CD8-positive, alpha-beta memory T cell (primary cell): ENCODE results near the gene CCNK. TPM values are rescaled to one million over a fixed set of nuclear protein-coding genes. Genes with fewer than 3 reads are reported as not detected.

ENCODE experiments used
- CTCF ChIA-PET: fragments of 350-600 bp; sonication (Branson Sonifier 250); formaldehyde crosslinking; loops from one replicate; lab custom pipeline; 2021; ENCODE audit warnings: antibody characterized with exemption; lab: Charles Lee
- POLR2A ChIA-PET: fragments of 350-600 bp; sonication (Branson Sonifier 250); formaldehyde crosslinking; loops from one replicate; lab custom pipeline; 2021; ENCODE audit warnings: antibody characterized with exemption; lab: Charles Lee
- DNase-seq, 5 donors: peaks; one replicate each; pipeline versions ENCODE4 v3.0.0 to v3.0.0-alpha.2; 2020 to 2022; ENCODE audit warnings: mixed read lengths in 1 of 5
- H3K27ac ChIP-seq: one replicate; pipeline ENCODE4 v1.7.0; 2013; ENCODE audit warnings: low read depth, mild to moderate bottlenecking, low read length, moderate library complexity
- H3K27me3 ChIP-seq: 2 replicates; pipeline ENCODE4 v1.7.0; 2013; ENCODE audit warnings: low read length, mild to moderate bottlenecking; ENCODE audit not compliant: insufficient read depth, poor library complexity, severe bottlenecking
- H3K36me3 ChIP-seq: 2 replicates; pipeline ENCODE4 v1.7.0; 2013; ENCODE audit warnings: mild to moderate bottlenecking, low read length, moderate library complexity; ENCODE audit not compliant: insufficient read depth
- H3K4me1 ChIP-seq: 2 replicates; pipeline ENCODE4 v1.7.0; 2013; ENCODE audit warnings: mild to moderate bottlenecking, low read length, moderate library complexity; ENCODE audit not compliant: insufficient read depth
- H3K4me3 ChIP-seq: 2 replicates; pipeline ENCODE4 v1.7.0; 2013; ENCODE audit warnings: mild to moderate bottlenecking, low read length
- H3K9me3 ChIP-seq: 2 replicates; pipeline ENCODE4 v1.7.0; 2013; ENCODE audit warnings: mild to moderate bottlenecking, low read length
- H3K27ac Mint-ChIP-seq, 8 donors: one replicate each; pipeline ENCODE4 v1.8.0; 2020 to 2021; ENCODE audit warnings: mixed read lengths in 8 of 8, mild to moderate bottlenecking in 6 of 8, inconsistent platforms in 3 of 8, moderate library complexity in 3 of 8
- H3K27me3 Mint-ChIP-seq, 2 donors: one replicate each; pipeline ENCODE4 v1.8.0; 2020 to 2021; ENCODE audit warnings: mixed read lengths in 2 of 2, mild to moderate bottlenecking in 1 of 2, moderate library complexity in 1 of 2
- H3K36me3 Mint-ChIP-seq, 3 donors: one replicate each; pipeline ENCODE4 v1.8.0; 2020 to 2021; ENCODE audit warnings: mixed read lengths in 3 of 3, inconsistent platforms in 1 of 3, mild to moderate bottlenecking in 1 of 3
- H3K4me1 Mint-ChIP-seq, 3 donors: one replicate each; pipeline ENCODE4 v1.8.0; 2020 to 2021; ENCODE audit warnings: mixed read lengths in 3 of 3, inconsistent platforms in 1 of 3, mild to moderate bottlenecking in 1 of 3
- H3K4me3 Mint-ChIP-seq, 7 donors: one replicate each; pipeline ENCODE4 v1.8.0; 2020 to 2021; ENCODE audit warnings: mixed read lengths in 7 of 7, mild to moderate bottlenecking in 6 of 7, moderate library complexity in 4 of 7, inconsistent platforms in 2 of 7
- H3K9me3 Mint-ChIP-seq, 5 donors: one replicate each; pipeline ENCODE4 v1.8.0; 2020 to 2022; ENCODE audit warnings: mixed read lengths in 5 of 5, mild to moderate bottlenecking in 3 of 5, moderate library complexity in 2 of 5, inconsistent platforms in 1 of 5
- polyA plus RNA-seq: library from polyadenylated mRNA; unstranded; fragments of 300-500 nt; fragmentation: Illumina TruSeq; gene quantifications from one replicate; pipeline ENCODE4 v1.2.3, GENCODE V29; 2021
- total RNA-seq, 2 experiments: library from RNA; stranded (reverse); gene quantifications; one replicate each; pipeline ENCODE4 v1.2.3, GENCODE V29; 2021

CCNK gene
- total and polyA plus RNA-seq, 3 experiments from 2014 or later, result 16.4 to 115 (median 110) TPM

DNA sequence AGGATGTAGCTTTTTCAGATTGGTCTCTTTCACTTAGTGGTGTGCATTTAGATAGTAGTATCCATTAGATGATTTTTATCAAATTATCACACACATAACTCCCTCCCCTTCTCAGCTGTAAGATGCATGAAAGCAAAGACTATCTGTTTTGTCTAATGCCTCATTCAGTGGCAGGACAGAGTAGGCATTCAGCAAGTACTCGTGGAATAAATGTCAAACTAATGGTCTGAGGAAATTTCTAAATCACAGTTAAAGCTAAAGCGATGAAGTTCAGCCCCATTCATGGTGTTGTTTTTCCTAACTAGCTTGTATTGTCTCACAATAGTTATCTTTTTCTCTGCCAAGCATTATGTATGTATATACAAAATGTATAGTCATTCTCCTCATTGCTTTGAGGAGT is 16.1 kb downstream of the CCNK start:
- H3K36me3 ChIP-seq, result peaks cover 81% of the 10 kb centered on the region
- POLR2A ChIA-PET, result no interaction called here
- DNase-seq, result no peak
- no peaks in the 10 kb centered on the region for H3K9me3 Mint-ChIP-seq
- H3K27me3 ChIP-seq, result no peaks in the 10 kb centered on the region
- H3K36me3 Mint-ChIP-seq, result peaks cover 14 to 91% (median 20%) of the 10 kb centered on the region in 3 donors
- H3K27ac ChIP-seq, result no peak overlapping the region
- H3K27ac Mint-ChIP-seq, result no peak overlapping the region
- no peaks in the 10 kb centered on the region for H3K9me3 ChIP-seq
- H3K4me3 ChIP-seq, result no peak overlapping the region
- CTCF ChIA-PET, result no interaction called here
- no peak overlapping the region for H3K4me3 Mint-ChIP-seq
- H3K4me1 Mint-ChIP-seq, result peaks cover 11 to 14% (median 13%) of the 10 kb centered on the region in 3 donors
- no peaks in the 10 kb centered on the region for H3K4me1 ChIP-seq
- no peaks in the 10 kb centered on the region for H3K27me3 Mint-ChIP-seq

- peaks cover 14 to 90% (median 22%) of the 10 kb centered on the region in 3 donors for H3K36me3 Mint-ChIP-seq
- POLR2A ChIA-PET, result no interaction called here
- Histone ChIP-seq H3K27ac (no peak overlapping the region), H3K36me3 (peaks cover 81% of the 10 kb centered on the region), H3K4me3 (no peak overlapping the region), H3K27me3 (no peaks in the 10 kb centered on the region), H3K9me3 (no peaks in the 10 kb centered on the region), H3K4me1 (no peaks in the 10 kb centered on the region)
- H3K27ac Mint-ChIP-seq, result no peak overlapping the region
- H3K27me3 Mint-ChIP-seq, result no peaks in the 10 kb centered on the region
- H3K4me1 Mint-ChIP-seq, result peaks cover 6 to 11% (median 10%) of the 10 kb centered on the region in 3 donors
- no peak for DNase-seq
- no peaks in the 10 kb centered on the region for H3K9me3 Mint-ChIP-seq
- no peak overlapping the region for H3K4me3 Mint-ChIP-seq
- CTCF ChIA-PET, result no interaction called here
These were observed 16.7 kb downstream of the CCNK start for GRCh38 chr14:99497894-99498293.

- peaks cover 87% of the 10 kb centered on the region for H3K36me3 ChIP-seq
- H3K27me3 ChIP-seq, result no peaks in the 10 kb centered on the region
- ChIA-PET CTCF (no interaction called here), POLR2A (no interaction called here)
- Mint-ChIP-seq H3K9me3 (no peaks in the 10 kb centered on the region), H3K27me3 (peaks cover 0 to 1% of the 10 kb centered on the region in 2 donors), H3K4me3 (no peak overlapping the region), H3K27ac (peak overlapping the region in 1 of 8 donors; percentile 32), H3K4me1 (no peaks in the 10 kb centered on the region), H3K36me3 (peaks cover 22 to 92% (median 26%) of the 10 kb centered on the region in 3 donors)
- no peaks in the 10 kb centered on the region for H3K4me1 ChIP-seq
- DNase-seq, result no peak
- no peak overlapping the region for H3K27ac ChIP-seq
- no peak overlapping the region for H3K4me3 ChIP-seq
- H3K9me3 ChIP-seq, result no peaks in the 10 kb centered on the region
These were observed 21.8 kb downstream of the CCNK start for GRCh38 chr14:99502989-99503421.

DNA sequence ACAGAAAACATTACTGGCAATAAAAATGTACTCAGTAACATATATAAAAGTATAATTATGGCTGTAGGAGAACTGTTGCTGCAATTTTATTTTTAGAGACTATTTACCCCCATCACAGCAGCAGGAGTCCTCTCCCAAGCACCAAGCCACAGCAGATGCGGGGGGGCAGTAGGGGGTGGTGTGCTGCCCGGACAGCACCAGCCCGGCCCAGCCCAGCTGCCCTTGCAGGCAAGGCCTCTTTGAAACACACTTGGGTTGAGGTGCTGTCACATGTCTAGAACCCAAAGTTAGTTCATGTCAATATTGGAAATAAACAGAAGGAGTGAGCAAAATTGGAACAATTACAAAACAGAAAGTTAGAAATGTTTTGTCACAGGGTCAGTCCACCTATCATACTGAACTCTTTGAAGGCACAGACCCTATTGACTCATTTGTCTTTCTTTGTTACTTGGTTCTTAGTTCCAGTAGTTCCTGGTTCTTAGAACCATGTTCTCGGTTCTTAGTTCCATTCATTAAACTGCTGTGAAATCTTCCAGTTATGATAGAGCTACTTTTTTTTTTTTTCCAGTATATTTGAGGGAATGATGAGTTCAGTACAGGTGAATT is 22.7 kb downstream of the CCNK start:
- Mint-ChIP-seq H3K9me3 (no peaks in the 10 kb centered on the region), H3K4me1 (no peaks in the 10 kb centered on the region), H3K27ac (peak overlapping the region in 1 of 8 donors; percentile 6), H3K36me3 (peaks cover 22 to 93% (median 31%) of the 10 kb centered on the region in 3 donors), H3K27me3 (peaks cover 0 to 1% of the 10 kb centered on the region in 2 donors), H3K4me3 (no peak overlapping the region)
- no peaks in the 10 kb centered on the region for H3K9me3 ChIP-seq
- no peak for DNase-seq
- H3K4me3 ChIP-seq, result no peak overlapping the region
- no peaks in the 10 kb centered on the region for H3K27me3 ChIP-seq
- CTCF ChIA-PET, result no interaction called here
- no peak overlapping the region for H3K27ac ChIP-seq
- POLR2A ChIA-PET, result no interaction called here
- H3K4me1 ChIP-seq, result no peaks in the 10 kb centered on the region
- peaks cover 89% of the 10 kb centered on the region for H3K36me3 ChIP-seq

- no peaks in the 10 kb centered on the region for H3K9me3 Mint-ChIP-seq
- POLR2A ChIA-PET, result no interaction called here
These were observed 23.9 kb downstream of the CCNK start for GRCh38 chr14:99505089-99505488.

DNA sequence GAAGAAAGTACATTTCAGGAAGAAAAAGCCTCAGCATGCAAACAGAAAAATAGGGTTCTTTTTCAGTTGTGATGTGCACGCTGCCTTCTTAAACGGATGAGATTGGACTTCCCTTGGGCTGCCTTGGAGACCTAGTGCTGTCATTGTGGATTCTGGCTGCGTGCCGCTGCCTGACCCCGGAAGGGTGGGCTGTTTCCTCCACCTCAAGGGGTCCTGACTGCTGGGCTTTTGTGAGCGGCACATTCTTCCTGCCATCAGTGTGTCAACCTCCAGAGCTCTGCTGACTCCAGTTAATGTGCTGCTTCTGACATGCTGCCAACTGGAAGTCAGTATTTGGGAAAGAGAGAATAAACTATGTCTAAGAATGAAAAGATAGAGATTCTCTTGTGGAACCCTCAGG is 25.1 kb downstream of the CCNK start:
- H3K36me3 ChIP-seq, result peaks cover 71% of the 10 kb centered on the region
- peak overlapping the region in 6 of 8 donors; percentile 11 to 76 (median 52) for H3K27ac Mint-ChIP-seq
- DNase-seq, result no peak
- H3K4me1 ChIP-seq, result no peaks in the 10 kb centered on the region
- no peak overlapping the region for H3K4me3 ChIP-seq
- H3K27me3 Mint-ChIP-seq, result peaks cover 0 to 1% of the 10 kb centered on the region in 2 donors
- no peaks in the 10 kb centered on the region for H3K27me3 ChIP-seq
- ChIA-PET CTCF (no interaction called here), POLR2A (no interaction called here)
- H3K4me3 Mint-ChIP-seq, result no peak overlapping the region
- H3K9me3 Mint-ChIP-seq, result no peaks in the 10 kb centered on the region
- no peaks in the 10 kb centered on the region for H3K4me1 Mint-ChIP-seq
- no peak overlapping the region for H3K27ac ChIP-seq
- H3K9me3 ChIP-seq, result no peaks in the 10 kb centered on the region
- peaks cover 22 to 89% (median 27%) of the 10 kb centered on the region in 3 donors for H3K36me3 Mint-ChIP-seq

More at GRCh38 chr14:99505089-99505488, 23.9 kb downstream of the CCNK start:
- Histone ChIP-seq H3K27ac (no peak overlapping the region), H3K4me3 (no peak overlapping the region), H3K9me3 (no peaks in the 10 kb centered on the region), H3K27me3 (no peaks in the 10 kb centered on the region), H3K36me3 (peaks cover 83% of the 10 kb centered on the region), H3K4me1 (no peaks in the 10 kb centered on the region)
- H3K4me3 Mint-ChIP-seq, result no peak overlapping the region
- CTCF ChIA-PET, result no interaction called here
- H3K36me3 Mint-ChIP-seq, result peaks cover 22 to 94% (median 31%) of the 10 kb centered on the region in 3 donors
- no peak for DNase-seq
- peak overlapping the region in 3 of 8 donors; percentile 56 to 72 (median 67) for H3K27ac Mint-ChIP-seq
- no peaks in the 10 kb centered on the region for H3K4me1 Mint-ChIP-seq
- peaks cover 0 to 1% of the 10 kb centered on the region in 2 donors for H3K27me3 Mint-ChIP-seq

GRCh38 chr14:99507860-99508640 is 26.8 kb downstream of the CCNK start:
- Histone ChIP-seq H3K27me3 (no peaks in the 10 kb centered on the region), H3K4me3 (no peak overlapping the region), H3K4me1 (no peaks in the 10 kb centered on the region), H3K9me3 (no peaks in the 10 kb centered on the region), H3K36me3 (peaks cover 56% of the 10 kb centered on the region), H3K27ac (no peak overlapping the region)
- Mint-ChIP-seq H3K9me3 (no peaks in the 10 kb centered on the region), H3K36me3 (peaks cover 22 to 86% (median 25%) of the 10 kb centered on the region in 3 donors), H3K27me3 (peaks cover 0 to 1% of the 10 kb centered on the region in 2 donors), H3K27ac (peak overlapping the region in 3 of 8 donors; percentile 31 to 70 (median 32)), H3K4me3 (peak overlapping the region in 1 of 7 donors; percentile 54), H3K4me1 (no peaks in the 10 kb centered on the region)
- ChIA-PET CTCF (no interaction called here), POLR2A (no interaction called here)
- no peak for DNase-seq
